Mesendoderm (in vitro differentiated cells): Measurements from ENCODE around the gene CUL7.

Experiments
- DNase-seq: peaks from one replicate; pipeline ENCODE4 v3.0.0; 2013
- H2AK5ac ChIP-seq: 2 replicates; pipeline ENCODE4 v1.6.1; 2013; ENCODE audit warnings: low read length, inconsistent platforms
- H2BK120ac ChIP-seq: 2 replicates; pipeline ENCODE4 v1.6.1; 2013; ENCODE audit warnings: low read depth, mild to moderate bottlenecking, low read length, moderate library complexity, mixed read lengths
- H2BK15ac ChIP-seq: replicated peaks from 2 replicates; pipeline ENCODE4 v1.6.1; 2013; ENCODE audit warnings: low read depth, mild to moderate bottlenecking, moderate library complexity
- H2BK5ac ChIP-seq: 2 replicates; pipeline ENCODE4 v1.6.1; 2013; ENCODE audit warnings: low read length, inconsistent platforms
- H3K18ac ChIP-seq: 2 replicates; pipeline ENCODE4 v1.6.1; 2013; ENCODE audit warnings: mild to moderate bottlenecking, low read length, mixed read lengths
- H3K23ac ChIP-seq: one replicate; pipeline ENCODE4 v1.6.1; 2013; ENCODE audit warnings: low read length
- H3K27ac ChIP-seq: 2 replicates; pipeline ENCODE4 v1.5.1; 2013; ENCODE audit warnings: low read depth, mild to moderate bottlenecking, inconsistent platforms, low read length, moderate library complexity
- H3K27me3 ChIP-seq: 2 replicates; pipeline ENCODE4 v1.6.1; 2013; ENCODE audit warnings: low read length, control low read depth, mild to moderate bottlenecking, inconsistent platforms; ENCODE audit not compliant: insufficient read depth, poor library complexity
- H3K36me3 ChIP-seq: 2 replicates; pipeline ENCODE4 v1.6.1; 2013; ENCODE audit warnings: low read length, inconsistent platforms; ENCODE audit not compliant: control insufficient read depth, insufficient read depth
- H3K4ac ChIP-seq: one replicate; pipeline ENCODE4 v1.6.1; 2013; ENCODE audit warnings: low read depth, mild to moderate bottlenecking, low read length, moderate library complexity
- H3K4me1 ChIP-seq: 2 replicates; pipeline ENCODE4 v1.6.1; 2013; ENCODE audit warnings: low read depth, low read length, inconsistent platforms; ENCODE audit not compliant: control insufficient read depth
- H3K4me2 ChIP-seq: 2 replicates; pipeline ENCODE4 v1.6.1; 2013; ENCODE audit warnings: low read length
- H3K4me3 ChIP-seq: 2 replicates; pipeline ENCODE4 v1.5.1; 2013; ENCODE audit warnings: mild to moderate bottlenecking, low read length
- H3K56ac ChIP-seq: one replicate; pipeline ENCODE4 v1.6.1; 2013; ENCODE audit warnings: low read length
- H3K79me1 ChIP-seq: 2 replicates; pipeline ENCODE4 v1.6.1; 2013; ENCODE audit warnings: low read length, inconsistent platforms
- H3K79me2 ChIP-seq: 2 replicates; pipeline ENCODE4 v1.6.1; 2013; ENCODE audit warnings: mild to moderate bottlenecking, low read length; ENCODE audit not compliant: control insufficient read depth, insufficient read depth
- H3K9ac ChIP-seq: 2 replicates; pipeline ENCODE4 v1.6.1; 2013; ENCODE audit warnings: low read length, inconsistent platforms
- H4K5ac ChIP-seq: one replicate; pipeline ENCODE4 v1.6.1; 2013; ENCODE audit warnings: low read length
- H4K8ac ChIP-seq: one replicate; pipeline ENCODE4 v1.6.1; 2013; ENCODE audit warnings: low read depth, mild to moderate bottlenecking, control low read depth, low read length, moderate library complexity
- WGBS: extraction: QIAGEN DNeasy Blood & Tissue Kit; methylation state at CpG from one replicate; pipeline ENCODE4 v1.1.7; 2013; ENCODE audit warnings: low lambda C conversion rate, missing lambda C conversion rate; ENCODE audit not compliant: insufficient coverage; ENCODE audit errors: extremely low coverage; 5-methylcytosine and 5-hydroxymethylcytosine counted together

CUL7 gene

GRCh38 chr6:43062818-43063217 lies 9.2 kb upstream of the CUL7 start:
- WGBS = no CpG with 5 or more reads among the region's 12 CpGs
- no peak overlapping the region for H3K27ac ChIP-seq
- H3K4me3 ChIP-seq = no peak overlapping the region
- no peak overlapping the region for H3K23ac ChIP-seq
- no peak overlapping the region for H3K4me2 ChIP-seq
- no peak overlapping the region for H3K56ac ChIP-seq
- no peak overlapping the region for H2BK5ac ChIP-seq
- no peak overlapping the region for H3K9ac ChIP-seq
- no peak overlapping the region for H2BK15ac ChIP-seq
- no peak for DNase-seq
- H3K27me3 ChIP-seq = no peaks in the 10 kb centered on the region
- no peak overlapping the region for H3K4ac ChIP-seq
- H2AK5ac ChIP-seq = no peak overlapping the region
- no peaks in the 10 kb centered on the region for H3K36me3 ChIP-seq
- no peak overlapping the region for H2BK120ac ChIP-seq
- no peak overlapping the region for H4K8ac ChIP-seq
- H3K79me1 ChIP-seq = peaks cover 16% of the 10 kb centered on the region
- peaks cover 13% of the 10 kb centered on the region for H3K79me2 ChIP-seq
- peaks cover 6% of the 10 kb centered on the region for H3K4me1 ChIP-seq
- H4K5ac ChIP-seq = no peak overlapping the region
- no peak overlapping the region for H3K18ac ChIP-seq

DNA sequence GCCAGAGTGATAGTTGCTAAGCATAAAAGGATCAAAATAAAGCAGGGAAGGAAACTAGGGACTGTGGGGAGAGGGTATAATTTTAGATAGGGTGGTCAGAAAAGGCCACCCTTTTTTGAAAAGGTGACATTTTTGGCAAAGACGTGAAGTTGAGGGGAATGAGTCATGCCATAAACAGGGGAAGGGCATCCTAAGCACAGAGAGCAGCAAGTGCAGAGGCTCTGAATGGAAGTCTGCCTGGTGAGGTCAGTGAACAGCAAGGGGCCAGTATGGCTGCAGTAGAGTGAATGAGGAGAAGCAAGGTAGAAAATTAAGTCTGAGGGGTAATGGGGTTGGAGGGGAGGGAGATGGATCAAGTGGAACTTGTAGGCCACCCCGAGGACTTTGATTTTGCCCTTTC lies 8.2 kb upstream of the CUL7 start:
- Histone ChIP-seq H2BK15ac (no peak overlapping the region), H3K27me3 (no peaks in the 10 kb centered on the region), H3K79me1 (peaks cover 17% of the 10 kb centered on the region), H3K4me2 (no peak overlapping the region), H4K8ac (no peak overlapping the region), H3K36me3 (no peaks in the 10 kb centered on the region), H3K79me2 (peaks cover 13% of the 10 kb centered on the region), H3K4me3 (no peak overlapping the region), H3K9ac (no peak overlapping the region), H3K27ac (no peak overlapping the region), H3K4ac (no peak overlapping the region), H2BK5ac (no peak overlapping the region), H2BK120ac (no peak overlapping the region), H3K18ac (no peak overlapping the region), H3K4me1 (peaks cover 6% of the 10 kb centered on the region), H3K56ac (no peak overlapping the region), H3K23ac (no peak overlapping the region), H4K5ac (no peak overlapping the region), H2AK5ac (no peak overlapping the region)
- no peak for DNase-seq
- no CpG with 5 or more reads among the region's 2 CpGs for WGBS

GRCh38 chr6:43060755-43061633 lies 7.3 kb upstream of the CUL7 start:
- Histone ChIP-seq H3K27me3 (no peaks in the 10 kb centered on the region), H3K79me2 (peaks cover 13% of the 10 kb centered on the region), H3K4me1 (peaks cover 6% of the 10 kb centered on the region), H3K56ac (peak overlapping the region; percentile 95), H3K36me3 (no peaks in the 10 kb centered on the region), H4K8ac (no peak overlapping the region), H3K4me3 (no peak overlapping the region), H2BK15ac (no peak overlapping the region), H3K18ac (no peak overlapping the region), H2BK120ac (no peak overlapping the region), H2BK5ac (no peak overlapping the region), H3K9ac (peak overlapping the region; percentile 78), H3K27ac (no peak overlapping the region), H2AK5ac (no peak overlapping the region), H3K4ac (no peak overlapping the region), H3K23ac (no peak overlapping the region), H3K79me1 (peaks cover 17% of the 10 kb centered on the region), H3K4me2 (peak overlapping the region; percentile 8), H4K5ac (no peak overlapping the region)
- DNase-seq = no peak
- no CpG with 5 or more reads among the region's 12 CpGs for WGBS

DNA sequence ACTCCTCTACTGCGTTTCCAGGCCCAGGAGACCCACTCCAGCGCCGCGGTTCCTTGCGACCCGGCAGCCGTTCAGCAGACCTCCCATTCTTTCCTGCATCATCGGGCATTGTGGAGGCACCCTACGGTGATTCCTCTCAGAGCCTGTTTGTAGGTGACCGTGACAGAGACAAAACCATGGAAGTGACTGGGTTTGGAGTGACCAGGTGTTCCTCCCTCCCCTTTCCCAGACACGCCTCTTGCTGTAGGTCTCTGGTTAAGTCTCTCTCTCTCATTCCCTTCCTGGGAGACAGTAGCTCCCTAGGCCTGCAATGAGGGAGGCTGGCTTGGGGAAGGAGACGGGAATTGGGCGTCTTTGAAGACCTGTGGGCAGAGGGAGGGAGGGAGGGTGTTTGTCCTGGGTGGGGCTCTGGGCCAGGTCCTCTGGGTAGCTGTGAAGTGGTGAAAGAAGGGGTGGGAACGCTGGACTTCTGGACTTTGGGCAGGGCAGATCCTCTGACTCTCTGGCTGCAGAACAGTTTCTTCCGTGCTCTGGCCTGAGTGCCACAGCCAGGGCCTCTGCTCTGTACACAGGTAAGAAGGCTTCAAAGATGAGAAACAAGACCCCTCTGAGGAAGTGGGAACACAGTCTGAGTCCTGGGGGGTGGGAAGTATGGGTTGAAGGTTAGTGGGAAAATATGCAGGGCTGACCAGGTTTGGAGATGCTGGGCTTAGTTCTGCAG lies 6.5 kb upstream of the CUL7 start:
- Histone ChIP-seq H3K18ac (no peak overlapping the region), H2BK5ac (no peak overlapping the region), H3K56ac (peak overlapping the region; percentile 95), H4K8ac (no peak overlapping the region), H3K27ac (peak overlapping the region; percentile 45), H2BK120ac (no peak overlapping the region), H3K9ac (peak overlapping the region; percentile 78), H3K36me3 (no peaks in the 10 kb centered on the region), H3K27me3 (no peaks in the 10 kb centered on the region), H3K4ac (no peak overlapping the region), H3K4me2 (peak overlapping the region; percentile 33), H3K4me1 (peaks cover 6% of the 10 kb centered on the region), H4K5ac (no peak overlapping the region), H3K79me2 (peaks cover 13% of the 10 kb centered on the region), H3K79me1 (peaks cover 17% of the 10 kb centered on the region), H2BK15ac (no peak overlapping the region), H3K4me3 (peak overlapping the region; percentile 89), H2AK5ac (no peak overlapping the region), H3K23ac (no peak overlapping the region)
- no CpG with 5 or more reads among the region's 15 CpGs for WGBS
- peak; percentile 79 for DNase-seq

- peaks cover 13% of the 10 kb centered on the region for H3K79me2 ChIP-seq
Measured at GRCh38 chr6:43059168-43060033, 5.8 kb upstream of the CUL7 start, which contains the start of the genes KLC4 and MRPL2. KLC4 (plus strand) TSS chr6:43059631; CDS start chr6:43061336, 1,705 bp downstream. MRPL2 (minus strand) TSS chr6:43059434; CDS start chr6:43059381, 53 bp downstream.

More at GRCh38 chr6:43059168-43060033, 5.8 kb upstream of the CUL7 start, which contains the start of the genes KLC4 and MRPL2:
- Histone ChIP-seq H3K4ac (peak within 1 kb of the TSS; percentile 88), H3K36me3 (no peaks in the 10 kb centered on the region), H3K4me3 (peak within 1 kb of the TSS; percentile 97), H2AK5ac (peak within 1 kb of the TSS; percentile 90), H3K27ac (peak within 1 kb of the TSS; percentile 60), H3K79me1 (peaks cover 17% of the 10 kb centered on the region), H3K18ac (peak within 1 kb of the TSS; percentile 88), H2BK120ac (no peak within 1 kb of the TSS), H4K5ac (peak within 1 kb of the TSS; percentile 12), H3K4me2 (peak within 1 kb of the TSS; percentile 98), H3K27me3 (no peaks in the 10 kb centered on the region), H3K23ac (no peak within 1 kb of the TSS), H2BK15ac (no peak within 1 kb of the TSS), H3K56ac (peak within 1 kb of the TSS; percentile 95), H3K4me1 (peaks cover 6% of the 10 kb centered on the region), H2BK5ac (peak within 1 kb of the TSS; percentile 90), H4K8ac (no peak within 1 kb of the TSS), H3K9ac (peak within 1 kb of the TSS; percentile 92)
- DNase-seq = peak; percentile 100
- WGBS = no CpG with 5 or more reads among the region's 64 CpGs
